ENCODE data around the gene UBE2O. TPM values are rescaled to one million over a fixed set of nuclear protein-coding genes. Genes with fewer than 3 reads are reported as not detected.
A peak's percentile ranks its signal among the peaks of the same experiment; 100 is the strongest.

The UBE2O gene
- total RNA-seq, 6 experiments from 2014 or later = 24.3 to 26.0 (median 24.5) TPM

- peak overlapping the region; percentile 92 for H3K4me3 Mint-ChIP-seq
- H3K36me3 Mint-ChIP-seq (ENCODE audit: low read depth) = no peaks in the 10 kb centered on the region; the same call in 1 of the 2 replicates
- peaks cover 2% of the 10 kb centered on the region for H3K27me3 Mint-ChIP-seq (ENCODE audit: insufficient read depth)
- TF ChIP-seq CTCF (IDR thresholded peaks at IDR 0.05) = no peak
- no peaks in the 10 kb centered on the region for H3K9me3 Mint-ChIP-seq
- H3K4me1 Mint-ChIP-seq (ENCODE audit: low read depth) = peaks cover 79% of the 10 kb centered on the region
- no peak for DNase-seq
- peak overlapping the region; percentile 96 for H3K27ac Mint-ChIP-seq
Measured at GRCh38 chr17:76444518-76445311, 8.2 kb downstream of the UBE2O start.

GRCh38 chr17:76442341-76443338 lies 10.3 kb downstream of the UBE2O start:
- no peak for DNase-seq
- Mint-ChIP-seq H3K27ac (peak overlapping the region; percentile 84), H3K27me3 (ENCODE audit: insufficient read depth) (peaks cover 2% of the 10 kb centered on the region)

GRCh38 chr17:76441686-76442340 lies 11.1 kb downstream of the UBE2O start:
- no peaks in the 10 kb centered on the region for H3K9me3 Mint-ChIP-seq
- H3K4me3 Mint-ChIP-seq = no peak overlapping the region
- DNase-seq = no peak
- peaks cover 75% of the 10 kb centered on the region for H3K4me1 Mint-ChIP-seq (ENCODE audit: low read depth)
- TF ChIP-seq CTCF (IDR thresholded peaks at IDR 0.05) = no peak
- no peaks in the 10 kb centered on the region; the same call in 1 of the 2 replicates for H3K36me3 Mint-ChIP-seq (ENCODE audit: low read depth)
- no peak overlapping the region for H3K27ac Mint-ChIP-seq
- H3K27me3 Mint-ChIP-seq (ENCODE audit: insufficient read depth) = peaks cover 2% of the 10 kb centered on the region; the same call in 1 of the 2 replicates

More at GRCh38 chr17:76442341-76443338, 10.3 kb downstream of the UBE2O start:
- no peak for TF ChIP-seq CTCF (IDR thresholded peaks at IDR 0.05)
- Mint-ChIP-seq H3K4me3 (peak overlapping the region; percentile 25), H3K9me3 (no peaks in the 10 kb centered on the region), H3K4me1 (ENCODE audit: low read depth) (peaks cover 82% of the 10 kb centered on the region), H3K36me3 (ENCODE audit: low read depth) (no peaks in the 10 kb centered on the region; the same call in 1 of the 2 replicates)

GRCh38 chr17:76440751-76441362 lies 12.1 kb downstream of the UBE2O start:
- Mint-ChIP-seq H3K4me1 (ENCODE audit: low read depth) (peaks cover 65% of the 10 kb centered on the region), H3K4me3 (no peak overlapping the region), H3K27me3 (ENCODE audit: insufficient read depth) (peaks cover 2% of the 10 kb centered on the region; the same call in 1 of the 2 replicates), H3K9me3 (no peaks in the 10 kb centered on the region), H3K36me3 (ENCODE audit: low read depth) (no peaks in the 10 kb centered on the region; the same call in 1 of the 2 replicates), H3K27ac (no peak overlapping the region)
- DNase-seq = no peak
- TF ChIP-seq CTCF (IDR thresholded peaks at IDR 0.05) = no peak
